Keratinocyte (primary cell): Measurements from ENCODE around the gene HCRTR2.

Experiments used
- EZH2 ChIP-seq: IDR thresholded peaks from one replicate; pipeline ENCODE4 v1.6.1; 2012; ENCODE audit warnings: inconsistent platforms, mild to moderate bottlenecking, low read length, moderate library complexity
- TF ChIP-seq, protein P1 (sequence below), 3 experiments: IDR thresholded peaks in 1 of 3; conservative IDR thresholded peaks in 1 of 3; optimal IDR thresholded peaks in 1 of 3; 2 replicates in 2 of 3; 3 replicates in 1 of 3; pipeline versions ENCODE3 to v1.5.1; 2011; ENCODE audit warnings: low read length in 3 of 3, mild to moderate bottlenecking in 3 of 3, moderate library complexity in 2 of 3, control low read depth in 1 of 3, inconsistent platforms in 1 of 3; ENCODE audit not compliant: insufficient read depth in 2 of 3; ENCODE audit errors: extremely low read depth in 1 of 3

DNA sequence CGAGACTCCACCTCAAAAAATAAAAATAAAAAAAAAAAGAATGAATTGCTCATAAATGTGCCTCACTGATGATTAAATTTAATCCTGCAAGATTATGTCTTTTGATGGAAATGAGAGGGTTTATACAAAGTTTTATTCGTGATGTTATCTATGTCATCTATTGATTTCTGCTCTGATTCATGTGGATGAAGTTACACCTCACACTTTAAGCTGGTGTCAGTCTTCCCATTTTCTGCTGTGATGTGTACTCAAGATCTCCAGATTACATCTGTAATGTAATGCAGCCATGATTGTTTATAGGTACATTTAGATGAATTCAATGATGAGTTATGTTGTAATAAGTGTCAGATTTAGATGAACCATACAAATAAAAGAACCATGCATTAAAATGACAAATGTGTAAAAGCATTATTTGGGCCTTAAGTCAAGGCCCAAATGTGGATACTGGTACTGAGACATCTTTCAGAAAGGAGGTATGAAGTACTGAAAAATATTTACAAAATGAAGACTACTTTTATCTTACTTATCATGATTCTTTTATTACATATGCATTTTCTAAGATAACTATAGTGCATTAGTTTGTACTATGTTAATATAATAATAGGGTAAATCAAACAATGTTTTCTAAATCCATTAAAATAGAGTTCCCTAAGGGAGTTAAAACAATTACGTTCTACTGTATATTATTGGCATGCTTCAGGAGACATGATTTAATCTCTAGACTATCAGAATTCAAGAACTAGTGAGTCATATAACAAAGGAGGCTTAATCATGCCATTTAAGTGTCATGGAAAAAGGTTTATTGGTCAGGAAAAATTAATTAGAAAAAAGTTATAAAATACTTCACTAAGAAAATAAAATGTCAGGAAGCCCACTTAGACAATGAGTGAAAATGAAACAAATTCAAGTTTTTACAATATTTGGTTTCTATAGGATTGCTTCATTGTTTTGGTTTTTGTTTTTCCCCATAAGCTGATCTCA is 34.5 kb downstream of the HCRTR2 start:
- TF ChIP-seq, protein P1, sequence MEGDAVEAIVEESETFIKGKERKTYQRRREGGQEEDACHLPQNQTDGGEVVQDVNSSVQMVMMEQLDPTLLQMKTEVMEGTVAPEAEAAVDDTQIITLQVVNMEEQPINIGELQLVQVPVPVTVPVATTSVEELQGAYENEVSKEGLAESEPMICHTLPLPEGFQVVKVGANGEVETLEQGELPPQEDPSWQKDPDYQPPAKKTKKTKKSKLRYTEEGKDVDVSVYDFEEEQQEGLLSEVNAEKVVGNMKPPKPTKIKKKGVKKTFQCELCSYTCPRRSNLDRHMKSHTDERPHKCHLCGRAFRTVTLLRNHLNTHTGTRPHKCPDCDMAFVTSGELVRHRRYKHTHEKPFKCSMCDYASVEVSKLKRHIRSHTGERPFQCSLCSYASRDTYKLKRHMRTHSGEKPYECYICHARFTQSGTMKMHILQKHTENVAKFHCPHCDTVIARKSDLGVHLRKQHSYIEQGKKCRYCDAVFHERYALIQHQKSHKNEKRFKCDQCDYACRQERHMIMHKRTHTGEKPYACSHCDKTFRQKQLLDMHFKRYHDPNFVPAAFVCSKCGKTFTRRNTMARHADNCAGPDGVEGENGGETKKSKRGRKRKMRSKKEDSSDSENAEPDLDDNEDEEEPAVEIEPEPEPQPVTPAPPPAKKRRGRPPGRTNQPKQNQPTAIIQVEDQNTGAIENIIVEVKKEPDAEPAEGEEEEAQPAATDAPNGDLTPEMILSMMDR (optimal IDR thresholded peaks at IDR 0.05 in 1 of 3, IDR thresholded peaks at IDR 0.05 in 1 of 3, conservative IDR thresholded peaks at IDR 0.05 in 1 of 3; ENCODE audit: extremely low read depth in 1 of 3, insufficient read depth in 2 of 3, low read length in 3 of 3), result no peak
- TF ChIP-seq EZH2, result no peak
